ENCODE data around the gene PCDH15. TPM values are rescaled to one million over a fixed set of nuclear protein-coding genes. Genes with fewer than 3 reads are reported as not detected.

PCDH15 gene
- total and polyA plus RNA-seq, 7 experiments from 2014 or later = not detected

DNA sequence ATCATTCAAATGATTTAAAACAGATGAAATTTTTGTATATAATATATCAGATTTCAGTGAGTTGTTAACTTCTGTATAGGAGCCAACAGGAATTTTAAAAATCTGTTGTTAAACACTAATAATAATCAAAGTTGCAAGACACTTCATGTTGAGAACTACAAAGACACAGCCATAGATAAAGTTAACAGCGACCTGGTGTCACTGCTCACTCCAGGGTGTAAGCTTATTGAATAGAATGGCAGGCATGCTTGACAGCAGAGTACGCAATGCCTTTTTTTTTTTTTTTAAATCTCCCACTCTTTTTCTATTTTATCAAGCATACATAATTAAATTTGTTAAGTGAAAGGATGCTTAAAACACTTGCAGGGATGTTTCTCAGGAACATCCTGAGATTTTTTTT, 32.0 kb downstream of the PCDH15 start:
- Mint-ChIP-seq H3K27ac (no peak overlapping the region), H3K36me3 (no peaks in the 10 kb centered on the region), H3K4me1 (no peaks in the 10 kb centered on the region), H3K9me3 (peaks cover 0 to 11% (median 0%) of the 10 kb centered on the region in 11 donors), H3K4me3 (no peak overlapping the region), H3K27me3 (no peaks in the 10 kb centered on the region)
- Histone ChIP-seq H3K9me3 (ENCODE audit: control insufficient read depth in 2 of 3, low read length in 3 of 3) (no peaks in the 10 kb centered on the region), H3K27me3 (ENCODE audit: control insufficient read depth in 2 of 2, insufficient read depth in 2 of 2, low read length in 2 of 2) (no peaks in the 10 kb centered on the region), H3K4me1 (ENCODE audit: control insufficient read depth in 2 of 2, insufficient read depth in 2 of 2, low read length in 2 of 2) (no peaks in the 10 kb centered on the region), H3K4me3 (ENCODE audit: low read length) (no peak overlapping the region), H3K36me3 (ENCODE audit: control insufficient read depth in 2 of 3, insufficient read depth in 3 of 3, low read length in 3 of 3) (no peaks in the 10 kb centered on the region), H3K27ac (ENCODE audit: low read depth, low read length) (no peak overlapping the region)
- CTCF ChIA-PET = no interaction called here
- ATAC-seq = no peak
- no peak for DNase-seq
- POLR2A ChIA-PET = no interaction called here
- intact Hi-C loops (cut with micrococcal nuclease) = no loop called here

DNA sequence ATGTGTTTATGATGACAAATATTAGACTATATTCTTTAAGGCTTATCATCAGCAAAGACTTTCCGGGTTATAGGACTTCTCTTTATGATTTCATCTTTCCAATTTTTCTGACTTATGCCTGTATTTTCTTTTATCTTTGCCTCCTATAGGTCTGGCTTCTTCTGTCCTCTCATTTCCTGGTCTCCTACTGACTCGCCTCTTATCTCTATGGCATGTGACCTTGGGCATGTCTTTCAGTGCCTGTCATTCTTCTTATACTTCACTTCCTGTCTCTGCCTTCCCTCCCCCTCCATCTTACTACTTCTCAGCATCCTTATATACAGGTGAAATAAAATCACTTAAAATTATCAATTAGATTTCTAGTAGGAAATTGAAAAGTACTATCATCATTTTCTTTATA, 42.2 kb downstream of the PCDH15 start:
- Histone ChIP-seq H3K4me1 (ENCODE audit: control insufficient read depth in 2 of 2, insufficient read depth in 2 of 2, low read length in 2 of 2) (no peaks in the 10 kb centered on the region), H3K36me3 (ENCODE audit: control insufficient read depth in 2 of 3, insufficient read depth in 3 of 3, low read length in 3 of 3) (no peaks in the 10 kb centered on the region), H3K4me3 (ENCODE audit: low read length) (no peak overlapping the region), H3K9me3 (ENCODE audit: control insufficient read depth in 2 of 3, low read length in 3 of 3) (no peaks in the 10 kb centered on the region), H3K27me3 (ENCODE audit: control insufficient read depth in 2 of 2, insufficient read depth in 2 of 2, low read length in 2 of 2) (no peaks in the 10 kb centered on the region), H3K27ac (ENCODE audit: low read depth, low read length) (no peak overlapping the region)
- Mint-ChIP-seq H3K4me1 (no peaks in the 10 kb centered on the region), H3K27me3 (no peaks in the 10 kb centered on the region), H3K36me3 (no peaks in the 10 kb centered on the region), H3K9me3 (peaks cover 0 to 4% (median 0%) of the 10 kb centered on the region in 11 donors), H3K4me3 (no peak overlapping the region), H3K27ac (no peak overlapping the region)
- ATAC-seq (no peak), DNase-seq (no peak)
- POLR2A ChIA-PET = no interaction called here
- intact Hi-C loops (cut with micrococcal nuclease) = no loop called here
- CTCF ChIA-PET = no interaction called here

DNA sequence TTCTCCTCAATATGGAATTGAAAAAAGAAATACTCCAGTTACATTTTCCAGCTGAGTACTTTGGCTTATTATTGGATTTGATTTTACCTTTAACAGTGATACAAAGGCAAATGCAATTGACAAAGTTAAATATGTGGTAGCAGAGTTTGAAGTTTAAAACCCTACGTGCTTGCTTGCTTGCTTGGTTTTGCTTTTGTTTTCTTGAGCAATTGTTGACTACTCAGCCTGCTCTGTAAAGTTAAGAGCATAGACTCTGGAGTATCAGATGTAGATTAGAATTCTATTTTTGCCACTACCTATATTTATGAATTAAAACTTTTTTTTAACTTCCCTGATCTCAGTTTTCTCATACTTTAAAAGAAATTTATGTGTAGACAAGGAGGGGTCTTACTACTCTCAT, 51.4 kb downstream of the PCDH15 start:
- Mint-ChIP-seq H3K4me3 (no peak overlapping the region), H3K4me1 (no peaks in the 10 kb centered on the region), H3K36me3 (no peaks in the 10 kb centered on the region), H3K27ac (no peak overlapping the region), H3K27me3 (no peaks in the 10 kb centered on the region), H3K9me3 (peaks cover 0 to 12% (median 6%) of the 10 kb centered on the region in 11 donors)
- Histone ChIP-seq H3K4me1 (ENCODE audit: control insufficient read depth in 2 of 2, insufficient read depth in 2 of 2, low read length in 2 of 2) (no peaks in the 10 kb centered on the region), H3K36me3 (ENCODE audit: control insufficient read depth in 2 of 3, insufficient read depth in 3 of 3, low read length in 3 of 3) (no peaks in the 10 kb centered on the region), H3K9me3 (ENCODE audit: control insufficient read depth in 2 of 3, low read length in 3 of 3) (no peaks in the 10 kb centered on the region), H3K27me3 (ENCODE audit: control insufficient read depth in 2 of 2, insufficient read depth in 2 of 2, low read length in 2 of 2) (no peaks in the 10 kb centered on the region), H3K27ac (ENCODE audit: low read depth, low read length) (no peak overlapping the region), H3K4me3 (ENCODE audit: low read length) (no peak overlapping the region)
- ChIA-PET CTCF (no interaction called here), POLR2A (no interaction called here)
- DNase-seq (no peak), ATAC-seq (no peak)
- intact Hi-C loops (cut with micrococcal nuclease) = loop anchor here in 1 of 2 donors (10.0 kb wide), 1 partner anchor 65 kb away; no protein-coding TSS in a partner anchor

DNA sequence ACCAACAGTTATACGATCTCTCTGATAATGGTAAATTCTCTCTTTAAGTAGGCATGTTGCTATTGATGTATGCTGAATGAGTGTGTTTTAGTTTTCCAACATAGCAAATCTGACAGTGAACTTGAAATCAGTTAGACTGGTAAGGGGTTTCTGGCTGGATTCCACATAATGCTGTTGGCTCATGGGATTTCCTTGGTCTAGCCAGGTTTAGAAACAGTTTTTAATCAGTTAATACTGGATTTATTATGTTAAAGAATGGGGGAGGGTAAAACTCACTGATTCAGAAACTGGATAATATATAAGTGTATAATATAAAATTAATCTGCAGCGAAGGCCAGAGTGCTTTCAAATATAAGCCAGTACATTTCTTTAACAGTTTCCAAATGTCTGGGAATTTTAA, 55.6 kb downstream of the PCDH15 start:
- no peaks in the 10 kb centered on the region for H3K27me3 Mint-ChIP-seq
- CTCF ChIA-PET = no interaction called here
- H3K36me3 Mint-ChIP-seq = no peaks in the 10 kb centered on the region
- H3K4me3 Mint-ChIP-seq = no peak overlapping the region
- peaks cover 0 to 19% (median 2%) of the 10 kb centered on the region in 11 donors for H3K9me3 Mint-ChIP-seq
- H3K9me3 ChIP-seq (ENCODE audit: control insufficient read depth in 2 of 3, low read length in 3 of 3) = no peaks in the 10 kb centered on the region
- H3K27ac Mint-ChIP-seq = no peak overlapping the region
- no peaks in the 10 kb centered on the region for H3K4me1 Mint-ChIP-seq
- DNase-seq (no peak), ATAC-seq (no peak)
- intact Hi-C loops (cut with micrococcal nuclease) = loop anchor here in 1 of 2 donors (10.0 kb wide), 1 partner anchor 61 kb away; no protein-coding TSS in a partner anchor
- no peaks in the 10 kb centered on the region for H3K36me3 ChIP-seq (ENCODE audit: control insufficient read depth in 2 of 3, insufficient read depth in 3 of 3, low read length in 3 of 3)
- no peak overlapping the region for H3K4me3 ChIP-seq (ENCODE audit: low read length)
- no peak overlapping the region for H3K27ac ChIP-seq (ENCODE audit: low read depth, low read length)
- POLR2A ChIA-PET = no interaction called here
- H3K4me1 ChIP-seq (ENCODE audit: control insufficient read depth in 2 of 2, insufficient read depth in 2 of 2, low read length in 2 of 2) = no peaks in the 10 kb centered on the region
- H3K27me3 ChIP-seq (ENCODE audit: control insufficient read depth in 2 of 2, insufficient read depth in 2 of 2, low read length in 2 of 2) = no peaks in the 10 kb centered on the region

DNA sequence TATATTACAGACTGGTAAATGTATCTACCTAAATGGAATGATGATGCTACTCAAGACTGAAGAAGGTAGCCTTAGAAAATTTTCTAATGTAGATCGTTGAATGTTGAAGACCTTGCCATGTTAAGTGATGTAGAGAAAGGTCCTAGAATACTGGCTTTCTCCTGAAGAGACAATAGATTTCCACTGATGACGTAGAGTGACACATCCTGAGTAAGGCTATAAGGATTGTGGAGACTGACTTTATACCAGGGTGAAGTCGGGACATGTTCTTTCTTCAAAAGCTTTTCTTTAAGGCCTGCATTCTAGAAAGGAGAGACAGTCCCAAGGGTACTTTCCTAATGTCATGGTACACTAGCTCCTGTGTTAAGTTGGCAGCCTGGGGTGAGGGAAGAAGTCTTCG, 58.6 kb downstream of the PCDH15 start:
- Mint-ChIP-seq H3K4me3 (no peak overlapping the region), H3K9me3 (peaks cover 0 to 27% (median 5%) of the 10 kb centered on the region in 11 donors), H3K4me1 (no peaks in the 10 kb centered on the region), H3K27ac (no peak overlapping the region), H3K36me3 (no peaks in the 10 kb centered on the region), H3K27me3 (no peaks in the 10 kb centered on the region)
- Histone ChIP-seq H3K4me3 (ENCODE audit: low read length) (no peak overlapping the region), H3K36me3 (ENCODE audit: control insufficient read depth in 2 of 3, insufficient read depth in 3 of 3, low read length in 3 of 3) (no peaks in the 10 kb centered on the region), H3K9me3 (ENCODE audit: control insufficient read depth in 2 of 3, low read length in 3 of 3) (no peaks in the 10 kb centered on the region), H3K27me3 (ENCODE audit: control insufficient read depth in 2 of 2, insufficient read depth in 2 of 2, low read length in 2 of 2) (no peaks in the 10 kb centered on the region), H3K4me1 (ENCODE audit: control insufficient read depth in 2 of 2, insufficient read depth in 2 of 2, low read length in 2 of 2) (no peaks in the 10 kb centered on the region), H3K27ac (ENCODE audit: low read depth, low read length) (no peak overlapping the region)
- intact Hi-C loops (cut with micrococcal nuclease) = loop anchor here in 1 of 2 donors (10.0 kb wide), 1 partner anchor 58 kb away; no protein-coding TSS in a partner anchor
- POLR2A ChIA-PET = no interaction called here
- DNase-seq (no peak), ATAC-seq (no peak)
- CTCF ChIA-PET = no interaction called here

DNA sequence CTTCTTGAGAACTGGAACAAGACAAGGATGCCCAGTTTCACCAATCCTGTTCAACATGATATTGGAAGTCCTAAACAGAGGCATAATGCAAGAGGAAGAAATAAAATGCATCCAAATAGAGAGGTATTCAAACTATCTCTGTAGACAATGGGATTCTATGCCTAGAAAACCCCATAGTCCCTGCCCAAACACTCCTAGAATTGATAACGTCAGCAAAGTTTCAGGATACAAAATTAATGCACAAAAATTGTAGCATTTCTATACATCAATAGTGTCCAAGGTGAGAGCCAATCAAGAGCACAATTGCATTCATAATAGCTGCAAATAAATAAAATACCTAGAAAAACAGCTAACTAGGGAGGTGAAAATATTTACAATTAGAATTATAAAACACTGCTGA, 72.5 kb downstream of the PCDH15 start:
- intact Hi-C loops (cut with micrococcal nuclease) = no loop called here
- H3K27ac ChIP-seq (ENCODE audit: low read depth, low read length) = no peak overlapping the region
- Mint-ChIP-seq H3K4me1 (no peaks in the 10 kb centered on the region), H3K27ac (no peak overlapping the region), H3K27me3 (no peaks in the 10 kb centered on the region), H3K9me3 (peaks cover 0 to 18% (median 7%) of the 10 kb centered on the region in 11 donors), H3K4me3 (no peak overlapping the region), H3K36me3 (peaks cover 0 to 4% (median 0%) of the 10 kb centered on the region in 5 donors)
- ATAC-seq (no peak), DNase-seq (no peak)
- CTCF ChIA-PET = no interaction called here
- H3K9me3 ChIP-seq (ENCODE audit: control insufficient read depth in 2 of 3, low read length in 3 of 3) = no peaks in the 10 kb centered on the region
- H3K27me3 ChIP-seq (ENCODE audit: control insufficient read depth in 2 of 2, insufficient read depth in 2 of 2, low read length in 2 of 2) = no peaks in the 10 kb centered on the region
- no peaks in the 10 kb centered on the region for H3K36me3 ChIP-seq (ENCODE audit: control insufficient read depth in 2 of 3, insufficient read depth in 3 of 3, low read length in 3 of 3)
- POLR2A ChIA-PET = no interaction called here
- no peak overlapping the region for H3K4me3 ChIP-seq (ENCODE audit: low read length)
- H3K4me1 ChIP-seq (ENCODE audit: control insufficient read depth in 2 of 2, insufficient read depth in 2 of 2, low read length in 2 of 2) = no peaks in the 10 kb centered on the region

DNA sequence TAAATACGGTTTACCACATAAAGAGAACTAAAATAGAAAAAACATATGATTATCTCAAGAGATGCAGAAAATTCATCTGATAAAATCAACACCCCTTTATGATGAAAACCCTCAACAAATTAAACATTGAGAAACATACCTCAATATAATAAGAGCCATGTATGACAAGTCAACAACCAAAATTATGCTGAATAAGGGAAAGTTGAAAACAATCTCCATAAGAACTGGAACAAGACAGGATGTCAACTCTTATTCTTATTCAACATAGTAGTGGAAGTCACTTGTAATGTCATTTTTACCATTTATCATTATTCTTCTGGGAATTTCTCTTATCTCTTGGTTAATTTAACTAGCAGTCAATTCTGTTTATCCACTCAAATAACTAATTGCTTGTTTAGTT, 79.0 kb downstream of the PCDH15 start:
- Mint-ChIP-seq H3K27me3 (no peaks in the 10 kb centered on the region), H3K4me3 (no peak overlapping the region), H3K27ac (no peak overlapping the region), H3K9me3 (peaks cover 3 to 39% (median 13%) of the 10 kb centered on the region in 11 donors), H3K4me1 (no peaks in the 10 kb centered on the region), H3K36me3 (no peaks in the 10 kb centered on the region)
- ATAC-seq (no peak), DNase-seq (no peak)
- Histone ChIP-seq H3K27ac (ENCODE audit: low read depth, low read length) (no peak overlapping the region), H3K36me3 (ENCODE audit: control insufficient read depth in 2 of 3, insufficient read depth in 3 of 3, low read length in 3 of 3) (no peaks in the 10 kb centered on the region), H3K9me3 (ENCODE audit: control insufficient read depth in 2 of 3, low read length in 3 of 3) (no peaks in the 10 kb centered on the region), H3K27me3 (ENCODE audit: control insufficient read depth in 2 of 2, insufficient read depth in 2 of 2, low read length in 2 of 2) (no peaks in the 10 kb centered on the region), H3K4me3 (ENCODE audit: low read length) (no peak overlapping the region), H3K4me1 (ENCODE audit: control insufficient read depth in 2 of 2, insufficient read depth in 2 of 2, low read length in 2 of 2) (no peaks in the 10 kb centered on the region)
- CTCF ChIA-PET = no interaction called here
- POLR2A ChIA-PET = no interaction called here
- intact Hi-C loops (cut with micrococcal nuclease) = no loop called here
